IPS DF 6.9 (cell line): ENCODE results near the gene CYP2J2.
"Not testable (repeated sequence)": the region's sequence is repeated elsewhere in the genome, so short reads cannot be mapped to it uniquely, and the experiment has no call there.

Source experiments
- DNase-seq: peaks from one replicate; pipeline ENCODE4 v3.0.0-alpha.2; 2013; ENCODE audit warnings: low read depth, low spot score
- H3K27ac ChIP-seq: one replicate; pipeline ENCODE4 v1.5.1; 2013; ENCODE audit warnings: low read length, control low read depth
- H3K27me3 ChIP-seq: 2 replicates; pipeline ENCODE4 v1.6.1; 2013; ENCODE audit warnings: mild to moderate bottlenecking, low read length; ENCODE audit not compliant: control insufficient read depth, insufficient read depth
- H3K36me3 ChIP-seq: 2 replicates; pipeline ENCODE4 v1.6.1; 2013; ENCODE audit warnings: low read length; ENCODE audit not compliant: control insufficient read depth, insufficient read depth
- H3K4me1 ChIP-seq: 2 replicates; pipeline ENCODE4 v1.6.1; 2013; ENCODE audit warnings: low read length; ENCODE audit not compliant: control insufficient read depth, insufficient read depth
- H3K4me3 ChIP-seq: 2 replicates; pipeline ENCODE4 v1.5.1; 2013; ENCODE audit warnings: mild to moderate bottlenecking, low read length
- H3K9me3 ChIP-seq: 2 replicates; pipeline ENCODE4 v1.6.1; 2013; ENCODE audit warnings: low read length, inconsistent platforms; ENCODE audit not compliant: control insufficient read depth, insufficient read depth
- WGBS: extraction: QIAGEN DNeasy Blood & Tissue Kit; methylation state at CpG from one replicate; pipeline ENCODE4 v1.1.7; 2013; ENCODE audit warnings: mixed read lengths, missing lambda C conversion rate; ENCODE audit not compliant: insufficient read length, insufficient coverage; 5-methylcytosine and 5-hydroxymethylcytosine counted together

The CYP2J2 gene, protein sequence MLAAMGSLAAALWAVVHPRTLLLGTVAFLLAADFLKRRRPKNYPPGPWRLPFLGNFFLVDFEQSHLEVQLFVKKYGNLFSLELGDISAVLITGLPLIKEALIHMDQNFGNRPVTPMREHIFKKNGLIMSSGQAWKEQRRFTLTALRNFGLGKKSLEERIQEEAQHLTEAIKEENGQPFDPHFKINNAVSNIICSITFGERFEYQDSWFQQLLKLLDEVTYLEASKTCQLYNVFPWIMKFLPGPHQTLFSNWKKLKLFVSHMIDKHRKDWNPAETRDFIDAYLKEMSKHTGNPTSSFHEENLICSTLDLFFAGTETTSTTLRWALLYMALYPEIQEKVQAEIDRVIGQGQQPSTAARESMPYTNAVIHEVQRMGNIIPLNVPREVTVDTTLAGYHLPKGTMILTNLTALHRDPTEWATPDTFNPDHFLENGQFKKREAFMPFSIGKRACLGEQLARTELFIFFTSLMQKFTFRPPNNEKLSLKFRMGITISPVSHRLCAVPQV

DNA sequence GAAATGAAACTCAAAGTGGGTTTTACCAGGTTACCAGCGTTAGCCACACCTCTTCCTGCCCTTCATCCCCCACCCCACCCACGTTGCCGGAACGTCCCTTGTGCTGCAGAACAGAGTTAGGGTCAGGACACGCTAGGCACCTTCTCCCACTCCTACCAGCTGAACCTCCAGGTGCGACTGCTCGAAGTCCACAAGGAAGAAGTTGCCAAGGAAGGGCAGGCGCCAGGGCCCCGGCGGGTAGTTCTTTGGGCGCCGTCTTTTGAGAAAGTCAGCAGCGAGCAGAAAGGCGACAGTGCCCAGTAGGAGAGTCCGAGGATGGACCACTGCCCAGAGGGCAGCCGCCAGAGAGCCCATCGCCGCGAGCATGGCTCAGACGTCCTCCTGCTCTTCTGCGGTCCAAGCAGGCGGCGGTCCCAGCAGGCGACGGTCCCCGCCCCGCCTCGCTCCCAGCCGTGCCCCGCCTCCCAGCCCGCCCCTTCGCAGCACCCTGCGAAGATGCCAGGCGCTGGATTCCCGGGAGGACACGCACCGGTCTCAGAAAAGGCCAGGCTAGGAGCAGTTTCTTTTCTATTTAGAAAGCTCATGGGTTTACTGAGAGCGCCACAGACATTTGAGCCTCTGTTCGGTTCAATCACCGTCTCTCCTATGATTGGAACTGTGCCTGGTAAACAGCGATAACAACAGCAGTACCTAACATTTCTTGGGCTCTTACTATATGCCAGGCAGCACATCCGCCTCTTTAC lies at the start of gene CYP2J2:
Gene CYP2J2 (minus strand): TSS at position 393 of the 743 bp plus-strand sequence. CDS start 27 bp downstream, at position 366.
- Histone ChIP-seq H3K4me3 (peak within 1 kb of the TSS; percentile 46), H3K27ac (no peak within 1 kb of the TSS), H3K27me3 (peaks cover 2% of the 10 kb centered on the region; the same call in 1 of the 2 replicates), H3K36me3 (no peaks in the 10 kb centered on the region), H3K4me1 (no peaks in the 10 kb centered on the region), H3K9me3 (no peaks in the 10 kb centered on the region)
- no CpG with 5 or more reads among the region's 42 CpGs for WGBS
- peak; percentile 7 for DNase-seq

DNA sequence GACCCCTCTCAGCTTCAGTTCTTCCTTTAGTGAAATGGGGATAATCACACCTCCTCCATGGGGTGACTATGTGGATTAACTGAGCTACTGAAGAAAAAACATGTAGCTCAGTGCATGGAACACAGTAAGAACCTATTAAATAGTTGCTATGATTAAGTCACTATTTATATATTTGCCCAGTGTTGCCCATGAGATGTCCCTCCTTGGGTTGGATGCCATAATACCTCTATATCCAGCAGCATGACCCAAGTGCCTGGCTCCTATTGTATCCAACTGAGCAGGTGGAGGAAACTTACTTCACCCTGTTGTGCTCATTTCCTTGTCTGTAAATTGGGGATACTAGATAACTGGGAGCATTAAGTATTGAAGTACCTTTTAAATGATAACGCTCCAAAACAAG lies 47.1 kb upstream of the CYP2J2 start:
- Histone ChIP-seq H3K9me3 (no peaks in the 10 kb centered on the region), H3K4me3 (no peak overlapping the region), H3K27me3 (no peaks in the 10 kb centered on the region), H3K27ac (no peak overlapping the region), H3K4me1 (no peaks in the 10 kb centered on the region), H3K36me3 (no peaks in the 10 kb centered on the region)
- DNase-seq = no peak
- no CpG with 5 or more reads among the region's 1 CpG for WGBS

DNA sequence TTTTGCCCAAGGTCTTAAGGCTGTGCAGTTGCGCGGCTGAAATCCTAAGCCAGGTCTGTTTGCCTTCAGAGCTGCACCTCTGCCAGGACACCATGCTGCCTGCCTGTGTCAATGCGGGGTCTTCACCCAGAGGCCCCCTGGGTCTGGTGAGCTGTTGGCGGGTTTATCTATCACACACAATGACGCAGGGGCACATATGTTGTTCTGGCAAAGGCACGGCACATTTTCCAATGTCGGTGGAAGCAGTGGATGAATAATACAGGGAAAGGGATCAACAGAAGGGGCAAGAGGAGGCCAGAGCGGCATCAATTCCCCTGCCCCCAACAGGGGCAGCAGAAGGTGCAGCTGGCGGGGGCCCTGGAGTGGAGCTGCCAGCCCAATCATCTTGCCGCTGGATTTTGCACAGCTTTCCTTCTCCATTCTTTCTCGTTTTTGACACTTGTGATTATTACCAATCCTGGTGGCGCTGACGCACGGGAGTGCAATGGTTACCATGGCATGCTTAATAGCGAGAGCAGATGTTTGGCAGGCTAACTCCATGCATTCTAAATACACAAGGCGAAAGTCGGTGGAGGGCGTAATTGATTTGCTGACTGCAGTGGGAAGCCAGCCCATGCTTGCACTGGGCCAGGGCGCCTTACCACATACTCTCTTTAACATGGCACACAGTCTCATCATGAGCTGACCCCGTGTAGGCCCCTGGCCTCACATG lies 45.8 kb upstream of the CYP2J2 start:
- Histone ChIP-seq H3K4me3 (no peak overlapping the region), H3K27me3 (no peaks in the 10 kb centered on the region), H3K9me3 (no peaks in the 10 kb centered on the region), H3K4me1 (no peaks in the 10 kb centered on the region), H3K36me3 (no peaks in the 10 kb centered on the region), H3K27ac (no peak overlapping the region)
- no CpG with 5 or more reads among the region's 20 CpGs for WGBS
- DNase-seq = no peak

DNA sequence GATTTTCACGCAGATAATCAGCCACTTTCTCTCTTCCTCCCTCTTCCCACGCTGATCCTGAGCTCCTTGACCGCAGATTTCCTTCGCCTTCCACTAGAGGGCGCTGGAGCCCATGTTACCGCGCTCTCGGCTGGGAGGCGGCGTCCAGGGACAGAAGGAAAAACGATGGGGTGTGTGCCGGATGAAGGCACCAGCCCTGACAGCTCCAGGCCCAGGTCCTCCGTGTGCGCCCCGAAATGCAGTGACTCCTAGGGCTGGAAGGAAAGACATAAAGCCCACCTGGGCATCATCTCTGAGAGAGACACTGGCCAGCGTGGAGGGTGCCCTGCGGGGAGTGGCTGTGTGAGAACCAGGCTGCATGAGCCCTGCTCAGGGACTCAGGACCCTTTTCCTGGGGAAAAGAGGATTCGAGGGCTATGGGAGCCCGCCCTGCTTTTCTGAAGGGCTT lies 44.9 kb upstream of the CYP2J2 start:
- H3K27me3 ChIP-seq = no peaks in the 10 kb centered on the region
- no peaks in the 10 kb centered on the region for H3K4me1 ChIP-seq
- DNase-seq = peak; percentile 45
- H3K9me3 ChIP-seq = no peaks in the 10 kb centered on the region
- no peaks in the 10 kb centered on the region for H3K36me3 ChIP-seq
- H3K27ac ChIP-seq = no peak overlapping the region
- no CpG with 5 or more reads among the region's 19 CpGs for WGBS
- H3K4me3 ChIP-seq = no peak overlapping the region

DNA sequence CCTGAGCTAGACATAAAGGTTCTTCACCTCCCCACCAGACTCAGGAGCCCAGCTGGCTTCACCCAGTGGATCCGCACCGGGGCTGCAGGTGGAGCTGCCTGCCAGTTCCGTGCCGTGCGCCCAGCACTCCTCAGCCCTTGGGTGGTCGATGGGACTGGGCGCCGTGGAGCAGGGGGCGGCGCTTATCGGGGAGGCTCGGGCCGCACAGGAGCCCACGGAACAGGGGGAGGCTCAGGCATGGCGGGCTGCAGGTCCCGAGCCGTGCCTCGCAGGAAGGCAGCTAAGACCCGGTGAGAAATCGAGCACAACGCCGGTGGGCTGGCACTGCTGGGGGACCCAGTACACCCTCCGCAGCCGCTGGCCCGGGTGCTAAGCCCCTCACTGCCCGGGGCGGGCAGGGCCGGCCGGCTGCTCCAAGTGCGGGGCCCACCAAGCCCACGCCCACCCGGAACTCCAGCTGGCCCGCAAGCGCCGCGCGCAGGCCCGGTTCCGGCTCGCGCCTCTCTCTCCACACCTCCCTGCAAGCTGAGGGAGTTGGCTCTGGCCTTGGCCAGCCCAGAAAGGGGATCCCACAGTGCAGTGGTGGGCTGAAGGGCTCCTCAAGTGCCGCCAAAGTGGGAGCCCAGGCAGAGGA lies 43.1 kb upstream of the CYP2J2 start:
- H3K36me3 ChIP-seq, H3K4me3 ChIP-seq, H3K27ac ChIP-seq, H3K27me3 ChIP-seq, H3K9me3 ChIP-seq, H3K4me1 ChIP-seq, DNase-seq: not testable (repeated sequence)
- no CpG with 5 or more reads among the region's 42 CpGs for WGBS

DNA sequence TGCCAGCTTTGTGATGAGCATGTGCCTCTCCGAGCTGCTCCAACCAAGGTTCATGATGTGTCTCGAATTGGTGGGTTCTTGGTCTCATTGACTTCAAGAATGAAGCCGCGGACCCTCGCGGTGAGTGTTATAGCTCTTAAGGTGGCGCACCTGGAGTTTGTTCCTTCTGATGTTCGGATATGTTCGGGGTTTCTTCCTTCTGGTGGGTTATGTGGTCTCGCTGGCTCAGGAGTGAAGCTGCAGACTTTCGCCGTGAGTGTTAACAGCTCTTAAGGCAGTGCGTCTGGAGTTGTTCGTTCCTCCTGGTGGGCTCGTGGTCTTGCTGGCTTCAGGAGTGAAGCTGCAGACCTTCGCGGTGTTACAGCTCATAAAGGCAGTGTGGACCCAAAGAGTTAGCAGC lies 42.2 kb upstream of the CYP2J2 start:
- H3K27me3 ChIP-seq, DNase-seq, H3K4me3 ChIP-seq, H3K36me3 ChIP-seq, H3K4me1 ChIP-seq, H3K27ac ChIP-seq, H3K9me3 ChIP-seq: not testable (repeated sequence)
- WGBS = no CpG with 5 or more reads among the region's 17 CpGs

DNA sequence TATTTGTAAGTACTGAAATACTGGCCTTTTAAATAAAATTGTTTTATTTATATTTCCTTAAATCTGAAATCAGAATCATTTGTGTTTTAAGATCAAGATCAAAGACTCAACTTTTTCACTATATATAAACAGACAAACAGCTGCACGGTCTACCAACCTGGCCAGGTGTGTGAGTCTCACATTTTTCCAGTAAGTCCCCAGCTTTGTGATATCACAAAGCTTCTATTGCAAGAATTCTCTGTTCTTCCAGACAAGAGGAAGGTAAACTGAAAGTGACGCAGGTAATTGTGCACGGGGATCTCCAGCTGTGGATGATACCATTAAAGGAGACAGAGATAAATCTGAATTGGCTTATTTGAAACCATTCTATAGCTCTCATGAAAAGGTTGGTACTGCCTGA lies 41.2 kb upstream of the CYP2J2 start:
- no CpG with 5 or more reads among the region's 3 CpGs for WGBS
- H3K9me3 ChIP-seq = no peaks in the 10 kb centered on the region
- H3K4me3 ChIP-seq = no peak overlapping the region
- no peaks in the 10 kb centered on the region for H3K36me3 ChIP-seq
- no peak for DNase-seq
- no peaks in the 10 kb centered on the region for H3K27me3 ChIP-seq
- H3K27ac ChIP-seq = no peak overlapping the region
- H3K4me1 ChIP-seq = no peaks in the 10 kb centered on the region

DNA sequence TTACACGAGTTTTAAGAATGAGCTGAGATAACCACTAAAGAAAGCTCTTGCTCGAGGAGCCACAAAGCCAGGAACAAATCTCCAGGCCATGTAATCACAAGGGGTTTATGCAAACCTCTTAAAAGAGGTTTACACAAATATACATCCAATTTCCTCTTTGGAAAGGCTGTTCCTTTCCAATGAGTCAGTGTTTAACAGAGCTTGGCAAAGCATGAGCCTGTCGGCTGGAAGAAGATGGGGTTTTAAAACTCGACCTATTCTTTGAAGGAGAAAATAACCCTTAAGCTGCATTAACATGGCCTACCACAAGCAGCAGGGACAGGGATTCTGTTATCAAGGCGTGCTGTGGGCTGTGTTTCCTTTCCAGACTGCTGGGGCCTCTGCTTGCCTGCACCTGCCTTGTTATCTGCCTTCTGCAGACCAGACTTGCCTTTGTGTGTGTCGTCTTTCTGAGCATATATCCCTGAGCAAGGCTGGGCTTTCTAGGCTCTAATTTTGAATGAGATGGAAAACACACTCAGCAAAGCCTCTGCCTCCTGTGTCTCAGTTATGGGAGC lies 40.6 kb upstream of the CYP2J2 start:
- no peak for DNase-seq
- Histone ChIP-seq H3K36me3 (no peaks in the 10 kb centered on the region), H3K4me1 (no peaks in the 10 kb centered on the region), H3K4me3 (no peak overlapping the region), H3K9me3 (no peaks in the 10 kb centered on the region), H3K27me3 (no peaks in the 10 kb centered on the region), H3K27ac (no peak overlapping the region)
- no CpG with 5 or more reads among the region's 6 CpGs for WGBS

DNA sequence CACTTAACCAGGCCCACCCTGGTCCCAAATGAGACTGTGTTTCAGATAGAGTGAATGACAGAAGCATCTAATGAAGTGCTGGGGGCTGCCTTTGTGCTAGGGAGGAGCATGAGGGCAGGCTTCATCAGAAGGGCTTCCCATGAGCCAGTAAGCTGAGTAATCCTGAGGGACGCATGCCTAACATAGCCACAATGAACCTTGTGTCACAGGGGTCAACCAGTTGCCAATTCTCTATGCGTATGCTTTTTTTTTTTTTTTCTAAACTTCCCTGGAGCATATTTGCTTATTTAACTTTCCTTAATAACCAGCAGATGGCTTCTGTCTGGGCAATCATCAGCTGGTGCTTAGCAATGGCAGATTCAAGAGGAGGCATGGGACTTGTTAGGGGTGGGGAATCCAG lies 25.5 kb upstream of the CYP2J2 start:
- no peaks in the 10 kb centered on the region for H3K27me3 ChIP-seq
- H3K36me3 ChIP-seq = no peaks in the 10 kb centered on the region
- no peak for DNase-seq
- no peaks in the 10 kb centered on the region for H3K4me1 ChIP-seq
- no peaks in the 10 kb centered on the region for H3K9me3 ChIP-seq
- H3K4me3 ChIP-seq = no peak overlapping the region
- no peak overlapping the region for H3K27ac ChIP-seq
- WGBS = no CpG with 5 or more reads among the region's 2 CpGs

DNA sequence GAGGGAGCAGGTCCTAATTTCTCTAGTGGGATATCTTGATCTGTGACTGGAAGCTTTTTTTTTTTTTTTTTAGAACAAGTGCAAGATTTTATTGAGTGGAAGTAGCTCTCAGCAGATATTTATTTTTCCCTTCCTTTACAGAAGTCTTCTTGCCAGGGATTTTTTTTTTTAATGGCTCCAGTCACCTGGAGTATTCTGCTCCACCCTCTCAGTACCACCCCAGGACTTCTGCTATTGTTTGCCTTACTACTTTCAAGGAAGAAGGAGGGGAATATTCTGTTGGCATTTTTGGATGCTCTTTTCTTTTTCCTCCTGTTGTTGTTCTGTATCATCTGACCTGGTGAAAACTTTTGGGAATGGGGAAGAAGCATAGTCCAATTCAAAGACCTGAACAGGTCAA lies 23.1 kb upstream of the CYP2J2 start:
- no peaks in the 10 kb centered on the region for H3K36me3 ChIP-seq
- no peaks in the 10 kb centered on the region for H3K4me1 ChIP-seq
- H3K9me3 ChIP-seq = no peaks in the 10 kb centered on the region
- H3K4me3 ChIP-seq = no peak overlapping the region
- no peak overlapping the region for H3K27ac ChIP-seq
- H3K27me3 ChIP-seq = no peaks in the 10 kb centered on the region
- DNase-seq = no peak
